Activated naive CD4-positive, alpha-beta T cell treated with anti-CD3 and anti-CD28 coated beads, Interleukin-2, amount 50 U/mL, for 24 hours (primary cell): Measurements from ENCODE around the gene RAC2.

Experiments used
- H3K27ac Mint-ChIP-seq: one replicate; pipeline ENCODE4 v1.8.0; 2021; ENCODE audit warnings: mild to moderate bottlenecking, mixed read lengths
- H3K27me3 Mint-ChIP-seq: one replicate; pipeline ENCODE4 v1.8.0; 2021; ENCODE audit warnings: mixed read lengths
- H3K36me3 Mint-ChIP-seq: one replicate; pipeline ENCODE4 v1.8.0; 2021; ENCODE audit warnings: mixed read lengths
- H3K4me1 Mint-ChIP-seq: one replicate; pipeline ENCODE4 v1.8.0; 2021; ENCODE audit warnings: mixed read lengths
- H3K4me3 Mint-ChIP-seq: one replicate; pipeline ENCODE4 v1.8.0; 2021; ENCODE audit warnings: mild to moderate bottlenecking, mixed read lengths
- H3K9me3 Mint-ChIP-seq: one replicate; pipeline ENCODE4 v1.8.0; 2021; ENCODE audit warnings: mixed read lengths

The RAC2 gene

GRCh38 chr22:37178350-37179125 lies 65.5 kb downstream of the RAC2 start:
- no peaks in the 10 kb centered on the region for H3K27me3 Mint-ChIP-seq
- H3K36me3 Mint-ChIP-seq, result peaks cover 5% of the 10 kb centered on the region
- H3K27ac Mint-ChIP-seq, result no peak overlapping the region
- peaks cover 9% of the 10 kb centered on the region for H3K4me1 Mint-ChIP-seq
- no peak overlapping the region for H3K4me3 Mint-ChIP-seq
- no peaks in the 10 kb centered on the region for H3K9me3 Mint-ChIP-seq

GRCh38 chr22:37177755-37178154 lies 66.3 kb downstream of the RAC2 start:
- peaks cover 5% of the 10 kb centered on the region for H3K36me3 Mint-ChIP-seq
- H3K4me3 Mint-ChIP-seq, result no peak overlapping the region
- peaks cover 9% of the 10 kb centered on the region for H3K4me1 Mint-ChIP-seq
- H3K27ac Mint-ChIP-seq, result no peak overlapping the region
- H3K27me3 Mint-ChIP-seq, result no peaks in the 10 kb centered on the region
- H3K9me3 Mint-ChIP-seq, result no peaks in the 10 kb centered on the region

GRCh38 chr22:37177221-37177620 lies 66.8 kb downstream of the RAC2 start:
- no peak overlapping the region for H3K27ac Mint-ChIP-seq
- peaks cover 5% of the 10 kb centered on the region for H3K36me3 Mint-ChIP-seq
- peaks cover 9% of the 10 kb centered on the region for H3K4me1 Mint-ChIP-seq
- no peak overlapping the region for H3K4me3 Mint-ChIP-seq
- H3K27me3 Mint-ChIP-seq, result no peaks in the 10 kb centered on the region
- H3K9me3 Mint-ChIP-seq, result no peaks in the 10 kb centered on the region

GRCh38 chr22:37176464-37177061 lies 67.5 kb downstream of the RAC2 start:
- Mint-ChIP-seq H3K9me3 (no peaks in the 10 kb centered on the region), H3K27me3 (no peaks in the 10 kb centered on the region), H3K4me1 (peaks cover 9% of the 10 kb centered on the region), H3K4me3 (no peak overlapping the region), H3K36me3 (peaks cover 5% of the 10 kb centered on the region), H3K27ac (peak overlapping the region; percentile 85)

GRCh38 chr22:37175414-37176281 lies 68.4 kb downstream of the RAC2 start:
- Mint-ChIP-seq H3K4me1 (peaks cover 9% of the 10 kb centered on the region), H3K9me3 (no peaks in the 10 kb centered on the region), H3K27me3 (no peaks in the 10 kb centered on the region), H3K36me3 (peaks cover 3% of the 10 kb centered on the region), H3K27ac (no peak overlapping the region), H3K4me3 (peak overlapping the region; percentile 11)
